DOHH2 (cell line): Measurements from ENCODE around the gene ARMCX2.

Experiments
- EZH2phosphoT487 ChIP-seq: fragments of 200-600 bp; sonication (generic); IDR thresholded peaks from 2 replicates; pipeline ENCODE4 v1.6.1; 2017; ENCODE audit warnings: borderline replicate concordance, mild to moderate bottlenecking, antibody characterized with exemption, low read length, moderate library complexity, mixed read lengths
- TF ChIP-seq, protein P1 (sequence below): fragments of 200-600 bp; sonication (generic); IDR thresholded peaks from one replicate; pipeline ENCODE4 v1.5.1; 2014; ENCODE audit warnings: antibody characterized with exemption, mild to moderate bottlenecking, low read depth, low read length; ENCODE audit not compliant: poor library complexity, severe bottlenecking

DNA sequence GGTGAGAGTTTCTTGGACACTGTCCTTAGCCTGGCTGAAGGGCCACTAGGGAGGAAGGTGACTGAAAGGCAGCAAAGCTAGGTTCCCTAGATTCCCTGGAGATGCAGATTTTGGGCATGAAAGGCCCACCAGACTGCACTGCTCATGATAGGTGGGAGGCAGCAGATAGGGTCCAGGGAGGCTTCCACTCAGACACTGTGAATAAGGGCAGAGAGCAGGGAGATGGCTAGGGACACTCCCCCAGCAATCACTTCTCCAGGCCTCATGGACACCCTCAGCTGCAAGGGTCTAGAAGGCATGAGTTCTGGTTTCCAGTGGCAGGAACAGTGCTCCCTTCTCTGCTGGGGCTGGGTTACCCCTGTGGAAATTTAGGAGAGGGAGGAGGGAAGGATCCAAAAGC lies 20.1 kb downstream of the ARMCX2 start:
- TF ChIP-seq, protein P1, sequence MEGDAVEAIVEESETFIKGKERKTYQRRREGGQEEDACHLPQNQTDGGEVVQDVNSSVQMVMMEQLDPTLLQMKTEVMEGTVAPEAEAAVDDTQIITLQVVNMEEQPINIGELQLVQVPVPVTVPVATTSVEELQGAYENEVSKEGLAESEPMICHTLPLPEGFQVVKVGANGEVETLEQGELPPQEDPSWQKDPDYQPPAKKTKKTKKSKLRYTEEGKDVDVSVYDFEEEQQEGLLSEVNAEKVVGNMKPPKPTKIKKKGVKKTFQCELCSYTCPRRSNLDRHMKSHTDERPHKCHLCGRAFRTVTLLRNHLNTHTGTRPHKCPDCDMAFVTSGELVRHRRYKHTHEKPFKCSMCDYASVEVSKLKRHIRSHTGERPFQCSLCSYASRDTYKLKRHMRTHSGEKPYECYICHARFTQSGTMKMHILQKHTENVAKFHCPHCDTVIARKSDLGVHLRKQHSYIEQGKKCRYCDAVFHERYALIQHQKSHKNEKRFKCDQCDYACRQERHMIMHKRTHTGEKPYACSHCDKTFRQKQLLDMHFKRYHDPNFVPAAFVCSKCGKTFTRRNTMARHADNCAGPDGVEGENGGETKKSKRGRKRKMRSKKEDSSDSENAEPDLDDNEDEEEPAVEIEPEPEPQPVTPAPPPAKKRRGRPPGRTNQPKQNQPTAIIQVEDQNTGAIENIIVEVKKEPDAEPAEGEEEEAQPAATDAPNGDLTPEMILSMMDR = no peak
- TF ChIP-seq EZH2phosphoT487 = no peak
